ENCODE results near the gene SARS2.

Gene SARS2

GRCh38 chr19:38930776-38931520 lies 385 bp upstream of the SARS2 start, which contains the start of gene MRPS12:
MRPS12 (plus strand) TSS chr19:38930944; CDS start chr19:38931295, 351 bp downstream.
- TF ChIP-seq GATA3 (IDR thresholded peaks at IDR 0.05; ENCODE audit: low read depth, low read length) (no peak), GATA2 (IDR thresholded peaks at IDR 0.05; ENCODE audit: low read depth, low read length) (no peak)

GRCh38 chr19:38928391-38929001 lies 2.1 kb downstream of the SARS2 start:
- no peak for TF ChIP-seq GATA2 (IDR thresholded peaks at IDR 0.05; ENCODE audit: low read depth, low read length)
- no peak for TF ChIP-seq GATA3 (IDR thresholded peaks at IDR 0.05; ENCODE audit: low read depth, low read length)

- TF ChIP-seq GATA3 (IDR thresholded peaks at IDR 0.05; ENCODE audit: low read depth, low read length) (no peak), GATA2 (IDR thresholded peaks at IDR 0.05; ENCODE audit: low read depth, low read length) (no peak)
Observed at GRCh38 chr19:38924388-38924787, 6.2 kb downstream of the SARS2 start.

- TF ChIP-seq GATA3 (IDR thresholded peaks at IDR 0.05; ENCODE audit: low read depth, low read length): no peak
- TF ChIP-seq GATA2 (IDR thresholded peaks at IDR 0.05; ENCODE audit: low read depth, low read length): no peak
Observed at GRCh38 chr19:38922482-38922881, 8.1 kb downstream of the SARS2 start.

- TF ChIP-seq GATA2 (IDR thresholded peaks at IDR 0.05; ENCODE audit: low read depth, low read length) (no peak), GATA3 (IDR thresholded peaks at IDR 0.05; ENCODE audit: low read depth, low read length) (no peak)
Observed at GRCh38 chr19:38921420-38922274, 8.9 kb downstream of the SARS2 start.

- no peak for TF ChIP-seq GATA3 (IDR thresholded peaks at IDR 0.05; ENCODE audit: low read depth, low read length)
- TF ChIP-seq GATA2 (IDR thresholded peaks at IDR 0.05; ENCODE audit: low read depth, low read length): no peak
Observed at GRCh38 chr19:38920602-38921419, 9.8 kb downstream of the SARS2 start.

- TF ChIP-seq GATA3 (IDR thresholded peaks at IDR 0.05; ENCODE audit: low read depth, low read length) (no peak), GATA2 (IDR thresholded peaks at IDR 0.05; ENCODE audit: low read depth, low read length) (no peak)
Observed at GRCh38 chr19:38919837-38920601, 10.5 kb downstream of the SARS2 start.

- TF ChIP-seq GATA3 (IDR thresholded peaks at IDR 0.05; ENCODE audit: low read depth, low read length): no peak
- no peak for TF ChIP-seq GATA2 (IDR thresholded peaks at IDR 0.05; ENCODE audit: low read depth, low read length)
Observed at GRCh38 chr19:38918526-38918925, 12.0 kb downstream of the SARS2 start.

GRCh38 chr19:38917921-38918491 lies 12.6 kb downstream of the SARS2 start:
- TF ChIP-seq GATA2 (IDR thresholded peaks at IDR 0.05; ENCODE audit: low read depth, low read length) (no peak), GATA3 (IDR thresholded peaks at IDR 0.05; ENCODE audit: low read depth, low read length) (no peak)

- TF ChIP-seq GATA3 (IDR thresholded peaks at IDR 0.05; ENCODE audit: low read depth, low read length) (no peak), GATA2 (IDR thresholded peaks at IDR 0.05; ENCODE audit: low read depth, low read length) (0 out of 2 replicates have a peak, but pooled peaks have one; percentile 22)
Observed at GRCh38 chr19:38917516-38917915, 13.0 kb downstream of the SARS2 start.

- TF ChIP-seq GATA2 (IDR thresholded peaks at IDR 0.05; ENCODE audit: low read depth, low read length) (no peak), GATA3 (IDR thresholded peaks at IDR 0.05; ENCODE audit: low read depth, low read length) (no peak)
Observed at GRCh38 chr19:38915329-38916321, 14.9 kb downstream of the SARS2 start.

All from SH-SY5Y (cell line).